ENCODE data around the gene PDK2.

PDK2 gene

DNA sequence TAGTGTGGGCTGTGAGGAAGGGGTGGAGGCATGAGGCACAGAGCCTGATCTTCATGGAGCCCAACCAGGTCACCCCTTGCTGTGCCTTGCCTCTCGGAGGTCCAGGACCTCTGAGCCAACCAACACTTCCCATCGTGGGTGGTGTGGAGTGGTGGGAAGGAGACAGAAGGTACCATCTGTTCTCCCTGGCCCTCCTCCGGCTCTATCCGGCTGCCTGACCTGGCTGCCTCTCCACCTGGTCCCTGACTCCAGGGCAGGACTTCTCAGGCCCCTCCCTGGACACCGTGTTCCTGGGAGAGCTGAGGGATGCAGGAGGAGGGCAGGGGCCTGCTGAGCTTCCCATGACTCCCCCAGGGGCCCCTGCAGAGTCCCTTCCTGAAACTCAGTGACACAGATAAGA lies 3.9 kb downstream of the PDK2 start:
- no peak for DNase-seq
- in situ Hi-C loops (cut with HindIII; ENCODE audit: low pct_ligation_motif_present, low sequenced_read_pairs): no loop called here
- Histone ChIP-seq H3K4me3 (ENCODE audit: low read depth, low read length) (no peak overlapping the region), H3K27ac (no peak overlapping the region), H3K36me3 (replicated peaks) (no peaks in the 10 kb centered on the region), H3K27me3 (replicated peaks) (no peaks in the 10 kb centered on the region)
- TF ChIP-seq, protein P1, sequence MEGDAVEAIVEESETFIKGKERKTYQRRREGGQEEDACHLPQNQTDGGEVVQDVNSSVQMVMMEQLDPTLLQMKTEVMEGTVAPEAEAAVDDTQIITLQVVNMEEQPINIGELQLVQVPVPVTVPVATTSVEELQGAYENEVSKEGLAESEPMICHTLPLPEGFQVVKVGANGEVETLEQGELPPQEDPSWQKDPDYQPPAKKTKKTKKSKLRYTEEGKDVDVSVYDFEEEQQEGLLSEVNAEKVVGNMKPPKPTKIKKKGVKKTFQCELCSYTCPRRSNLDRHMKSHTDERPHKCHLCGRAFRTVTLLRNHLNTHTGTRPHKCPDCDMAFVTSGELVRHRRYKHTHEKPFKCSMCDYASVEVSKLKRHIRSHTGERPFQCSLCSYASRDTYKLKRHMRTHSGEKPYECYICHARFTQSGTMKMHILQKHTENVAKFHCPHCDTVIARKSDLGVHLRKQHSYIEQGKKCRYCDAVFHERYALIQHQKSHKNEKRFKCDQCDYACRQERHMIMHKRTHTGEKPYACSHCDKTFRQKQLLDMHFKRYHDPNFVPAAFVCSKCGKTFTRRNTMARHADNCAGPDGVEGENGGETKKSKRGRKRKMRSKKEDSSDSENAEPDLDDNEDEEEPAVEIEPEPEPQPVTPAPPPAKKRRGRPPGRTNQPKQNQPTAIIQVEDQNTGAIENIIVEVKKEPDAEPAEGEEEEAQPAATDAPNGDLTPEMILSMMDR (IDR thresholded peaks at IDR 0.05; ENCODE audit: low read depth, low read length, missing control alignments): no peak

DNA sequence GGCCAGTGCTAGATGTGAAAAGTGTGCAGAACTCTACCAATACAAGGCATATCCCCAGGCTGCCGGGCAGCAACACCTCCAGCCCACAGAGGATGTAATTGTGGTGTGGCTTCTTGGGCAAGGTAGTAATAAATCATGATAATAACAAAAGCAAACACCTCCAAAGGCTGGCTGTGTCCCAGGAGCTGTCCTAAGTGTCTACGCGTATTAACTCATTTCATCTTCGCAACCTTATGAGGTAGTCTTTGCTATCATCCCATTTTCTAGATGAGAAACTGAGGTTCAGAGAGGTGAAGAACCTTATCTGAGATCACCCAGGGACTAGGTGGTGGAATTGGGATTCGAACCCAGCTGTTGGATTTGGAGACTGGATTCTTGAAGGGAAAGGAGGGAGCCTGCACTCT lies 5.3 kb downstream of the PDK2 start:
- no peaks in the 10 kb centered on the region for H3K36me3 ChIP-seq (replicated peaks)
- in situ Hi-C loops (cut with HindIII; ENCODE audit: low pct_ligation_motif_present, low sequenced_read_pairs): no loop called here
- no peak for DNase-seq

DNA sequence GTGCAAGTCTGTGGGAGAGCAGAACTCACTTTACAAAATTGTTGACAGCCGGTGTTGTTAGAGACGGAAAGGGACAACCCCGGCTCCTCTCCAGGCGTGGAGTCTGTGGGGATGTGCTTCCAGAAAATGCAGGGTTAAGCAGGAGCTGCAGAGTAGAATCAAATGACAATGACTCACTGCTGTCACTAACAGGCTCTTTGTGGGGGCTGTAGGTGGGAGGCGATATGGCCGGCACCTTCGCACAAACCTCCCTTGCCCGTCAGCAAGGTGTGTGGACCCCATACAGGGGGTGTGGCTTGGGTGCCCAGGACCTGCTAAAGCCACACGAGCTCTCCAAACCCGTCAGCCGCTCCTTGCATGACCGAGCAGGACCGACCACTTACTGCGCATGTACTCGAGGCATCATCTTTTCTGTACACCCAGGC lies 5.8 kb downstream of the PDK2 start:
- TF ChIP-seq, protein P1 (IDR thresholded peaks at IDR 0.05; ENCODE audit: low read depth, low read length, missing control alignments): no peak
- DNase-seq: no peak
- Histone ChIP-seq H3K36me3 (replicated peaks) (no peaks in the 10 kb centered on the region), H3K4me3 (ENCODE audit: low read depth, low read length) (no peak overlapping the region), H3K27ac (no peak overlapping the region), H3K27me3 (replicated peaks) (no peaks in the 10 kb centered on the region)
- in situ Hi-C loops (cut with HindIII; ENCODE audit: low pct_ligation_motif_present, low sequenced_read_pairs): no loop called here

More for the DNA sequence above, 5.3 kb downstream of the PDK2 start:
- Histone ChIP-seq H3K27ac (no peak overlapping the region), H3K27me3 (replicated peaks) (no peaks in the 10 kb centered on the region), H3K4me3 (ENCODE audit: low read depth, low read length) (no peak overlapping the region)
- TF ChIP-seq, protein P1 (IDR thresholded peaks at IDR 0.05; ENCODE audit: low read depth, low read length, missing control alignments): no peak

DNA sequence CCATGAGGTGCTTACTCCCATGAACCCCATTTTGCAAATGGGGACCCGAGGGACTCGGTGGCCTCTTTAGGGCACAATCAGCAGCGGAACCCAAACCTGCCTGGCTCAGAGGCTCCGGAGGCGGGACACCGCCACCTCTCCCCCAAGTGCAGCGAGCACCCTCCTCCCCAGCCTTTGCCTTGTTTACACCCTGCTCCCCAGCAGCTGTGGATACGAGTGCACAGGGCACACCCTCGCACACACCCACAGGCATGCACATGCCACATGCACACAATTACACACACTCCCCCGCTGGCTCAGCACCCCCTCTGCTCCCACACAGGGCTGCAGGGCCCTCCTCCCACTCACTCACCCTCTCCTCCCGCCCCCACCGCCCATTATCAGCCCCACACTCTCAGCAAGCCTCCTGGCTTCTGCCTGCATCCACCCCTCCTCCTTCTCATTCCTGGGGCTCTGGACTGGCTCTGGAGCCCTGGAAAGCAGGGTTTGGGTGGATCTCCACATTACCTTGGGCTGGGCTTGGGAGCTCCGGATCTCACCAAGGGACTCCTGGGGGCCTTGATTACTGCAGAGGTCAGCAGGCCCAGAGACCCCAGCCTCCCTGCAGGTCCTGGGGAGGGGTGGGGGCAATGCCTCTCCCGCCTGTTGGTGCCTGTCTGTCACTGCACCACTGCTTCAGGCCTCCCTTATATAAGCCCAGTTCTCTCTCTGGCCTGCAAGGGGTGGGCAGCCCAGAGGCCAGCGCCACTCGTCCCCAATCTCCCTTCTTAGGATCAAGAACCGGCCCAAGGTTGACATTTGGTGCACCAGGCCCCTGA lies 6.4 kb downstream of the PDK2 start:
- TF ChIP-seq, protein P1 (IDR thresholded peaks at IDR 0.05; ENCODE audit: low read depth, low read length, missing control alignments): no peak
- Histone ChIP-seq H3K27ac (no peak overlapping the region), H3K27me3 (replicated peaks) (no peaks in the 10 kb centered on the region), H3K4me3 (ENCODE audit: low read depth, low read length) (no peak overlapping the region), H3K36me3 (replicated peaks) (no peaks in the 10 kb centered on the region)
- no peak for DNase-seq
- in situ Hi-C loops (cut with HindIII; ENCODE audit: low pct_ligation_motif_present, low sequenced_read_pairs): no loop called here

DNA sequence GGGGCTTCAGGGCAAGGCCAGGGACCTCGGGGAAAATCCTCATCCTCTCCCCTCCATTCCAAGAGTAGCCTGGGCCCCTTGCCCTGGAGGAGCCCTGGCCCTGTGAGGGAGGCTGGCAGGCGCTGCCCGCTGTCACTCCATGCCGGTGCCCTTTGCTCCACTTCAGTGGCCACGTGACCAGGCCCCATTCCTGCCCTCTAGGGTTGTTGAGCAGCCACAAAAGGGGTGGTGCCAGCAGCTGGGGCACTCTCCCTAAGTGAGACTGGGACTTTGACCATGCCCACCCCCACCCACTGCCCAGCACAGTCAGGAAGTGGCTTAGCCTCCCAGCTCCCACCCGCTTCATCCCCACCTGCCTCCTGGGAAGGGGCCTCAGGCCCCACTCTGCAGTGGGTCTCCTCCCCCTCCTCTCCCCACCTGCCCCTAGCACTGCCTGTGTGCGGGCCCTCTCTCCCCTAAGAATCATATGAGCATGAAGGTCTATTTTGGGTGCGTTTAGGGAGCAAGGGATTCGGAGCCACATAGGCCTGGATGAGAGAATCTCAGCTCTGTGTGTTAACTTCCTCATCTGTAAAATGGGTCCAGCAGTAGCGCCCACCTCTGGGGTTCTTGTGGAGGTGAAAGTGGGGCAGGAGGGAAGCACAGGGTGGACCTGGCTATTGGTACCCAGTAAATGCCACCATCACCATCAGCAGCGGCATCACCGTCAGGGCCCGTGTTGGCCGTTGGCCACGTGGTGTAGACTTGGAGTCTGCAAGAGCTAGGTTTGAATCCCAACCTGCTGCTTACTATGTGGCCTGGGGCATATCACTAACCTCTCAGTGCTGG lies 7.2 kb downstream of the PDK2 start:
- DNase-seq: no peak
- no peaks in the 10 kb centered on the region for H3K27me3 ChIP-seq (replicated peaks)
- in situ Hi-C loops (cut with HindIII; ENCODE audit: low pct_ligation_motif_present, low sequenced_read_pairs): no loop called here
- H3K27ac ChIP-seq: no peak overlapping the region
- no peaks in the 10 kb centered on the region for H3K36me3 ChIP-seq (replicated peaks)
- TF ChIP-seq, protein P1 (IDR thresholded peaks at IDR 0.05; ENCODE audit: low read depth, low read length, missing control alignments): no peak
- H3K4me3 ChIP-seq (ENCODE audit: low read depth, low read length): no peak overlapping the region
